IMR-90 (cell line): ENCODE measurements around the gene FOXO1.

ENCODE experiments used
- BHLHE40 ChIP-seq: fragments of 150-350 bp; IDR thresholded peaks from 2 replicates; pipeline ENCODE4 v1.6.1; 2016; ENCODE audit warnings: mild to moderate bottlenecking, low read depth, low read length
- CTCF ChIP-seq: conservative IDR thresholded peaks from 2 replicates; pipeline ENCODE4 v1.5.1; 2012; ENCODE audit warnings: mild to moderate bottlenecking, low read depth, low read length, improper control_type of control experiment
- MAFK ChIP-seq: IDR thresholded peaks from 2 replicates; pipeline ENCODE4 v1.6.1; 2012; ENCODE audit warnings: low read depth, low read length, improper control_type of control experiment
- MXI1 ChIP-seq: IDR thresholded peaks from 2 replicates; pipeline ENCODE4 v1.6.1; 2012; ENCODE audit warnings: low read depth, mild to moderate bottlenecking, low read length, moderate library complexity, borderline replicate concordance
- NFE2L2 ChIP-seq: fragments of 150-350 bp; IDR thresholded peaks from 2 replicates; pipeline ENCODE4 v1.6.1; 2016; ENCODE audit warnings: low read depth, mild to moderate bottlenecking, low read length
- POLR2A ChIP-seq: IDR thresholded peaks from 2 replicates; pipeline ENCODE4 v1.6.1; 2012; ENCODE audit warnings: mild to moderate bottlenecking, low read depth, low read length
- RAD21 ChIP-seq: IDR thresholded peaks from 2 replicates; pipeline ENCODE4 v1.6.1; 2012; ENCODE audit warnings: low read length, improper control_type of control experiment
- RFX5 ChIP-seq: IDR thresholded peaks from 2 replicates; pipeline ENCODE4 v1.8.0; 2012; ENCODE audit warnings: low read depth, mild to moderate bottlenecking, low read length, moderate library complexity
- SMC3 ChIP-seq: fragments of 150-350 bp; IDR thresholded peaks from 2 replicates; pipeline ENCODE4 v1.6.1; 2016; ENCODE audit warnings: low read depth, mild to moderate bottlenecking, antibody characterized with exemption, low read length, moderate library complexity

- TF ChIP-seq MXI1 (no peak), CTCF (no peak), POLR2A (no peak), BHLHE40 (no peak), RAD21 (no peak), SMC3 (no peak), RFX5 (no peak), NFE2L2 (no peak), MAFK (no peak)
Observed at GRCh38 chr13:40598569-40598968, 67.9 kb downstream of the FOXO1 start.
